HepG2 (cell line): Measurements from ENCODE around the gene NEK9. TPM values are rescaled to one million over a fixed set of nuclear protein-coding genes. Genes with fewer than 3 reads are reported as not detected.

ENCODE experiments used
- ATAC-seq: fragments of 200-7000 bp; cut with Tn5 transposase; 3 replicates; pipeline ENCODE4 v1.9.1; 2020; ENCODE audit warnings: mild to moderate bottlenecking, moderate library complexity
- BruUV-seq: library from RNA; stranded (reverse); fragments of 400-500 nt; replicated peaks from 2 replicates; lab custom pipeline; 2021; lab: Mats Ljungman, UMichigan
- CTCF ChIA-PET: fragments of 300-600 bp; formaldehyde crosslinking; extraction: SDS; loops from one replicate; lab custom pipeline; 2021; ENCODE audit warnings: low total read pairs, inconsistent platforms, low intra/inter-chr PET ratio; lab: Yijun Ruan, JAX
- POLR2A ChIA-PET: fragments of 350-600 bp; sonication (Branson Sonifier 250); formaldehyde crosslinking; loops from one replicate; lab custom pipeline; 2020; ENCODE audit warnings: antibody characterized with exemption, inconsistent platforms; lab: Yijun Ruan, JAX
- DNase-seq: peaks from one replicate; pipeline ENCODE4 v3.0.0-alpha.2; 2015; ENCODE audit warnings: low spot score
- FAIRE-seq: peaks from 3 replicates; lab custom pipeline; 2011; peaks lifted over from hg19 to GRCh38; lab: Jason Lieb, UNC
- H2AFZ ChIP-seq: one replicate; pipeline ENCODE4 v1.6.1; 2011; ENCODE audit warnings: low read length, inconsistent platforms
- H3K27ac ChIP-seq: fragments of 300-600 bp; 3 replicates; pipeline ENCODE4 v1.8.0; 2011; ENCODE audit warnings: mixed run types, mild to moderate bottlenecking, mixed read lengths, low read length, inconsistent platforms; ENCODE audit not compliant: insufficient read depth; ENCODE audit errors: extremely low read length
- H3K27me3 ChIP-seq, 2 experiments: fragments of 200-600 bp in 1 of 2; 2 replicates in 1 of 2; 3 replicates in 1 of 2; pipeline versions ENCODE4 v1.6.0 to v1.8.0; 2011; ENCODE audit warnings: low read length in 2 of 2, mild to moderate bottlenecking in 2 of 2, moderate library complexity in 2 of 2, inconsistent platforms in 1 of 2; ENCODE audit not compliant: insufficient read depth in 2 of 2, control insufficient read depth in 1 of 2
- H3K36me3 ChIP-seq, 2 experiments: fragments of 200-600 bp in 1 of 2; replicated peaks in 1 of 2; 2 replicates in 1 of 2; 3 replicates in 1 of 2; pipeline versions ENCODE4 v1.5.1 to v1.8.0; 2011; ENCODE audit warnings: low read length in 2 of 2, inconsistent platforms in 1 of 2; ENCODE audit not compliant: insufficient read depth in 2 of 2, control insufficient read depth in 1 of 2
- H3K4me1 ChIP-seq: 2 replicates; pipeline ENCODE4 v1.5.1; 2012; ENCODE audit warnings: low read length, inconsistent platforms; ENCODE audit not compliant: insufficient read depth
- H3K4me2 ChIP-seq: 2 replicates; pipeline ENCODE4 v1.6.0; 2011; ENCODE audit warnings: low read depth, low read length, inconsistent platforms
- H3K4me3 ChIP-seq, 3 experiments: fragments of 200-600 bp in 1 of 3; sonication (generic), shearing (Covaris generic) in 1 of 3; replicated peaks in 1 of 3; 2 replicates each; pipeline ENCODE4 v1.5.1; 2011 to 2016; ENCODE audit warnings: low read length in 3 of 3, inconsistent platforms in 2 of 3, low read depth in 2 of 3, mild to moderate bottlenecking in 2 of 3, control low read depth in 1 of 3, mixed read lengths in 1 of 3; ENCODE audit not compliant: insufficient read depth in 1 of 3
- H3K79me2 ChIP-seq: one replicate; pipeline ENCODE4 v1.6.1; 2011; ENCODE audit warnings: low read length, inconsistent platforms; ENCODE audit not compliant: insufficient read depth
- H3K9ac ChIP-seq: 2 replicates; pipeline ENCODE4 v1.6.0; 2011; ENCODE audit warnings: mild to moderate bottlenecking, low read depth, low read length, inconsistent platforms; ENCODE audit not compliant: insufficient read depth
- H3K9me3 ChIP-seq: 2 replicates; pipeline ENCODE4 v1.5.1; 2012; ENCODE audit warnings: mild to moderate bottlenecking, low read length
- H4K20me1 ChIP-seq: 2 replicates; pipeline ENCODE4 v1.6.0; 2011; ENCODE audit warnings: inconsistent platforms, mild to moderate bottlenecking, low read length, moderate library complexity; ENCODE audit not compliant: insufficient read depth
- ATF1 ChIP-seq: IDR thresholded peaks from 2 replicates; pipeline ENCODE4 v1.6.1; 2016; ENCODE audit warnings: mild to moderate bottlenecking, control low read depth
- HNF4A ChIP-seq: sonication (generic); formaldehyde crosslinking; IDR thresholded peaks from 2 replicates; pipeline ENCODE4 v1.4.0; 2020; ENCODE audit warnings: missing genetic modification reagents
- KMT2B ChIP-seq: IDR thresholded peaks from 2 replicates; pipeline ENCODE4 v1.6.1; 2016; ENCODE audit warnings: missing genetic modification reagents, missing compliant biosample characterization
- NFIC ChIP-seq: IDR thresholded peaks from 2 replicates; pipeline ENCODE4 v1.6.1; 2012; ENCODE audit warnings: mild to moderate bottlenecking, low read length, inconsistent platforms
- TRIM24 ChIP-seq: sonication (generic); formaldehyde crosslinking; IDR thresholded peaks from 2 replicates; pipeline ENCODE4 v1.8.0; 2022; ENCODE audit warnings: mild to moderate bottlenecking, missing genetic modification reagents
- ZNF121 ChIP-seq: sonication (generic); formaldehyde crosslinking; IDR thresholded peaks from 2 replicates; pipeline ENCODE4 v1.5.0; 2020; ENCODE audit warnings: mild to moderate bottlenecking, missing genetic modification reagents
- ZNF160 ChIP-seq: sonication (generic); formaldehyde crosslinking; IDR thresholded peaks from 2 replicates; pipeline ENCODE4 v1.8.0; 2022; ENCODE audit warnings: mild to moderate bottlenecking, inconsistent platforms, missing genetic modification reagents
- ZNF782 ChIP-seq: sonication (generic); formaldehyde crosslinking; IDR thresholded peaks from 2 replicates; pipeline ENCODE4 v1.4.0; 2020; ENCODE audit warnings: missing genetic modification reagents, mild to moderate bottlenecking, borderline replicate concordance
- WGBS: methylation state at CpG from one replicate; pipeline ENCODE4 v1.1.6; 2017; ENCODE audit warnings: low lambda C conversion rate; 5-methylcytosine and 5-hydroxymethylcytosine counted together
- in situ Hi-C: cut with HindIII; loops from 2 replicates; pipeline ENCODE4 v1.10.0; 2017; ENCODE audit warnings: low pct_unique_long_range_greater_than_20kb; ENCODE audit not compliant: extremely low pct_ligation_motif_present
- intact Hi-C: fragments of 100-400 bp; cut with micrococcal nuclease; formaldehyde crosslinking; loops from one replicate; pipeline ENCODE4 v1.10.0; 2022; ENCODE audit not compliant: unreplicated experiment
- polyA plus RNA-seq, 8 experiments: library from polyadenylated mRNA; depleted of rRNA in 3 of 8; stranded (reverse) in 7 of 8; unstranded in 1 of 8; fragments of >200 nt; fragmentation: Illumina TruSeq in 4 of 8; extraction: Trizol in 4 of 8; gene quantifications; 2 replicates each; pipeline versions ENCODE4 v1.2.1 to v1.2.3, GENCODE V29; 2011 to 2016; ENCODE audit warnings: low read depth in 4 of 8, missing spikeins in 1 of 8, mixed read lengths in 1 of 8; ENCODE audit not compliant: insufficient read depth in 1 of 8
- total RNA-seq, 5 experiments: library from RNA; depleted of rRNA; stranded (reverse); fragments of >200 nt; fragmentation: Illumina TruSeq; extraction: Trizol; gene quantifications; 2 replicates each; pipeline ENCODE4 v1.2.3, GENCODE V29; 2016; ENCODE audit warnings: low read depth in 1 of 5
- TF ChIP-seq, protein P1 (sequence below): sonication (generic); formaldehyde crosslinking; IDR thresholded peaks from 2 replicates; pipeline ENCODE4 v1.5.1; 2020; ENCODE audit warnings: mild to moderate bottlenecking, missing genetic modification reagents, borderline replicate concordance
- TF ChIP-seq, protein P2 (sequence below): sonication (generic); formaldehyde crosslinking; IDR thresholded peaks from 2 replicates; pipeline ENCODE4 v1.4.0; 2020; ENCODE audit warnings: missing genetic modification reagents, borderline replicate concordance

The NEK9 gene
- total and polyA plus RNA-seq, 2 of the 13 experiments (the other 11 are each of a cell fraction or from before 2014, with no cell fraction given) = 16.5 to 27.3 TPM

DNA sequence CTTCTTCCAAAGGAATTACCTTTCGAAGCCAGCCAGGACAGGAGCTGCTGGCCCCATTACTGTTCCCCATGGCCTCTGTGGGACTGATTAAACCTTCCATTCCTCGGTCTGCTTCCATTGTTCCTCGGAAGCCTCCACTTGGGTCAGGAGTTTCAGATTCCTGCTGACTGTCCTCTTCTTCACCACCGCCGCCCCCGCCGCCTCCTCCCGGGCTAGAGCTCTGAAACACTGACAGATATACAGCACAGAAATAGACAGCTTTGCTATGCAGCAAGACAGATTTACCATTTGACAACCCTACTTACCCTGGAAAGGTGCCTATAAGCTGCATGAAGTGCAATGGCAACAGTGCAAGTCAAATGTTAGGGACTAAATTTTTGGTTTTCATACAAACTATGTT is 35.6 kb downstream of the NEK9 start (continued):
- TF ChIP-seq, protein P1, sequence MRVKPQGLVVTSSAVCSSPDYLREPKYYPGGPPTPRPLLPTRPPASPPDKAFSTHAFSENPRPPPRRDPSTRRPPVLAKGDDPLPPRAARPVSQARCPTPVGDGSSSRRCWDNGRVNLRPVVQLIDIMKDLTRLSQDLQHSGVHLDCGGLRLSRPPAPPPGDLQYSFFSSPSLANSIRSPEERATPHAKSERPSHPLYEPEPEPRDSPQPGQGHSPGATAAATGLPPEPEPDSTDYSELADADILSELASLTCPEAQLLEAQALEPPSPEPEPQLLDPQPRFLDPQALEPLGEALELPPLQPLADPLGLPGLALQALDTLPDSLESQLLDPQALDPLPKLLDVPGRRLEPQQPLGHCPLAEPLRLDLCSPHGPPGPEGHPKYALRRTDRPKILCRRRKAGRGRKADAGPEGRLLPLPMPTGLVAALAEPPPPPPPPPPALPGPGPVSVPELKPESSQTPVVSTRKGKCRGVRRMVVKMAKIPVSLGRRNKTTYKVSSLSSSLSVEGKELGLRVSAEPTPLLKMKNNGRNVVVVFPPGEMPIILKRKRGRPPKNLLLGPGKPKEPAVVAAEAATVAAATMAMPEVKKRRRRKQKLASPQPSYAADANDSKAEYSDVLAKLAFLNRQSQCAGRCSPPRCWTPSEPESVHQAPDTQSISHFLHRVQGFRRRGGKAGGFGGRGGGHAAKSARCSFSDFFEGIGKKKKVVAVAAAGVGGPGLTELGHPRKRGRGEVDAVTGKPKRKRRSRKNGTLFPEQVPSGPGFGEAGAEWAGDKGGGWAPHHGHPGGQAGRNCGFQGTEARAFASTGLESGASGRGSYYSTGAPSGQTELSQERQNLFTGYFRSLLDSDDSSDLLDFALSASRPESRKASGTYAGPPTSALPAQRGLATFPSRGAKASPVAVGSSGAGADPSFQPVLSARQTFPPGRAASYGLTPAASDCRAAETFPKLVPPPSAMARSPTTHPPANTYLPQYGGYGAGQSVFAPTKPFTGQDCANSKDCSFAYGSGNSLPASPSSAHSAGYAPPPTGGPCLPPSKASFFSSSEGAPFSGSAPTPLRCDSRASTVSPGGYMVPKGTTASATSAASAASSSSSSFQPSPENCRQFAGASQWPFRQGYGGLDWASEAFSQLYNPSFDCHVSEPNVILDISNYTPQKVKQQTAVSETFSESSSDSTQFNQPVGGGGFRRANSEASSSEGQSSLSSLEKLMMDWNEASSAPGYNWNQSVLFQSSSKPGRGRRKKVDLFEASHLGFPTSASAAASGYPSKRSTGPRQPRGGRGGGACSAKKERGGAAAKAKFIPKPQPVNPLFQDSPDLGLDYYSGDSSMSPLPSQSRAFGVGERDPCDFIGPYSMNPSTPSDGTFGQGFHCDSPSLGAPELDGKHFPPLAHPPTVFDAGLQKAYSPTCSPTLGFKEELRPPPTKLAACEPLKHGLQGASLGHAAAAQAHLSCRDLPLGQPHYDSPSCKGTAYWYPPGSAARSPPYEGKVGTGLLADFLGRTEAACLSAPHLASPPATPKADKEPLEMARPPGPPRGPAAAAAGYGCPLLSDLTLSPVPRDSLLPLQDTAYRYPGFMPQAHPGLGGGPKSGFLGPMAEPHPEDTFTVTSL (CRISPR knock-in tag) = no peak
- TF ChIP-seq, protein P2, sequence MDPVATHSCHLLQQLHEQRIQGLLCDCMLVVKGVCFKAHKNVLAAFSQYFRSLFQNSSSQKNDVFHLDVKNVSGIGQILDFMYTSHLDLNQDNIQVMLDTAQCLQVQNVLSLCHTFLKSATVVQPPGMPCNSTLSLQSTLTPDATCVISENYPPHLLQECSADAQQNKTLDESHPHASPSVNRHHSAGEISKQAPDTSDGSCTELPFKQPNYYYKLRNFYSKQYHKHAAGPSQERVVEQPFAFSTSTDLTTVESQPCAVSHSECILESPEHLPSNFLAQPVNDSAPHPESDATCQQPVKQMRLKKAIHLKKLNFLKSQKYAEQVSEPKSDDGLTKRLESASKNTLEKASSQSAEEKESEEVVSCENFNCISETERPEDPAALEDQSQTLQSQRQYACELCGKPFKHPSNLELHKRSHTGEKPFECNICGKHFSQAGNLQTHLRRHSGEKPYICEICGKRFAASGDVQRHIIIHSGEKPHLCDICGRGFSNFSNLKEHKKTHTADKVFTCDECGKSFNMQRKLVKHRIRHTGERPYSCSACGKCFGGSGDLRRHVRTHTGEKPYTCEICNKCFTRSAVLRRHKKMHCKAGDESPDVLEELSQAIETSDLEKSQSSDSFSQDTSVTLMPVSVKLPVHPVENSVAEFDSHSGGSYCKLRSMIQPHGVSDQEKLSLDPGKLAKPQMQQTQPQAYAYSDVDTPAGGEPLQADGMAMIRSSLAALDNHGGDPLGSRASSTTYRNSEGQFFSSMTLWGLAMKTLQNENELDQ (CRISPR knock-in tag) = no peak

DNA sequence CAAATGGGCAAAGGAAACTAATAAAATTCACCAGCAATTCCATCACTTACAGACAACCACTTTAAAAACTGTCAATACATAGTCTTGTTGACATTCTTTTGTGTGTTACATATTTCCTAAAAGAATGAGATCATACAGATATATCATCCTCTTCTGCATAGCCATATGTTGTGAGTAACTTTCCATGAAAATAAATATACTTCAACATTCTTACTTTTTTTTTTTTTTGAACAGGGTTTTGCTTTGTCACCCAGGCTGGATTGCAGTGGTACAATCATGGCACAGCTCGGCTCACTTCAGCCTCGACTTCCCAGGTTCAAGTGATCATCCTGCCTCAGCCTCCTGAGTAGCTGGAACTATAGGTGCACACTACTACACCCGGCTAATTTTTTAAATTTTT is 36.5 kb downstream of the NEK9 start:
- no peak overlapping the region for H2AFZ ChIP-seq
- intact Hi-C loops (no loop called here), in situ Hi-C loops (loop anchor here (5.0 kb wide), 1 partner anchor 178 kb away; no protein-coding TSS in a partner anchor)
- H3K36me3 ChIP-seq = peaks cover 5 to 45% of the 10 kb centered on the region in 2 experiments
- TF ChIP-seq ZNF782 (CRISPR knock-in tag) (no peak), ZNF121 (CRISPR knock-in tag) (no peak), NFIC (no peak), ATF1 (no peak), TRIM24 (CRISPR knock-in tag) (no peak), ZNF160 (CRISPR knock-in tag) (no peak), HNF4A (CRISPR knock-in tag) (no peak), KMT2B (no peak)
- no TSS peak for BruUV-seq
- no peak overlapping the region for H3K4me2 ChIP-seq
- no peak overlapping the region for H3K4me3 ChIP-seq
- CTCF ChIA-PET = no interaction called here
- WGBS = 92% methylated on average over 3 of the region's 3 CpGs
- H3K27ac ChIP-seq = no peak overlapping the region
- H3K27me3 ChIP-seq = no peaks in the 10 kb centered on the region
- no peaks in the 10 kb centered on the region for H4K20me1 ChIP-seq
- H3K9me3 ChIP-seq = no peaks in the 10 kb centered on the region
- H3K79me2 ChIP-seq = no peaks in the 10 kb centered on the region
- no peak overlapping the region for H3K9ac ChIP-seq
- POLR2A ChIA-PET = no interaction called here
- FAIRE-seq (no peak), DNase-seq (no peak), ATAC-seq (no peak)
- no peaks in the 10 kb centered on the region for H3K4me1 ChIP-seq
